ENCODE measurements around the gene FKBP1B.
"Not testable (repeated sequence)": the region's sequence is repeated elsewhere in the genome, so short reads cannot be mapped to it uniquely, and the experiment has no call there.

FKBP1B gene

DNA sequence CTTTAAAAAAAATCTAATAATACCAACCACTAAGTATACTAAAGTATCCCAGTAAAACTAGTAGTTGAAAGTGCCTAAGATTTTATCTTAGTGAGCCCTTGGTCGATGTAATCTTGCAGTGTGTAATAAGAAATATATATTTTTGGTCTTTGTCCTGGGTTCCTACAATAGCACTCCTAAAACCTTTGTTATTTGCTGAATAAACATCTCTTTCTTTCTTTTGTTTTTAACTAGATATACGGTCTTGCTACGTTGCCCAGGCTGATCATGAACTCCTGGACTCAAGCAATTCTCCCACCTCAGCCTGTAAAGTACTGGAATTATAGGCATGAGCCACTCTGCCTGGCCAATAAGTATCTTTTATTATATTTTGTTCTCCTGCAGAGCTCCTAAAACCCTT, 37.5 kb downstream of the FKBP1B start:
- H3K4me3 ChIP-seq (ENCODE audit: low read length) = no peak overlapping the region
- no peak overlapping the region for H3K27ac ChIP-seq (ENCODE audit: low read length)
- peaks cover 8% of the 10 kb centered on the region for H3K36me3 ChIP-seq (ENCODE audit: control insufficient read depth, low read depth, low read length)
- H3K9me3 ChIP-seq (ENCODE audit: control insufficient read depth, low read depth, low read length) = no peaks in the 10 kb centered on the region
- no peaks in the 10 kb centered on the region for H3K27me3 ChIP-seq (ENCODE audit: control insufficient read depth, insufficient read depth, low read length)
- H3K4me1 ChIP-seq (ENCODE audit: control insufficient read depth, low read depth, low read length) = peaks cover 12% of the 10 kb centered on the region
- no peak overlapping the region for H3K9ac ChIP-seq (ENCODE audit: low read length)

DNA sequence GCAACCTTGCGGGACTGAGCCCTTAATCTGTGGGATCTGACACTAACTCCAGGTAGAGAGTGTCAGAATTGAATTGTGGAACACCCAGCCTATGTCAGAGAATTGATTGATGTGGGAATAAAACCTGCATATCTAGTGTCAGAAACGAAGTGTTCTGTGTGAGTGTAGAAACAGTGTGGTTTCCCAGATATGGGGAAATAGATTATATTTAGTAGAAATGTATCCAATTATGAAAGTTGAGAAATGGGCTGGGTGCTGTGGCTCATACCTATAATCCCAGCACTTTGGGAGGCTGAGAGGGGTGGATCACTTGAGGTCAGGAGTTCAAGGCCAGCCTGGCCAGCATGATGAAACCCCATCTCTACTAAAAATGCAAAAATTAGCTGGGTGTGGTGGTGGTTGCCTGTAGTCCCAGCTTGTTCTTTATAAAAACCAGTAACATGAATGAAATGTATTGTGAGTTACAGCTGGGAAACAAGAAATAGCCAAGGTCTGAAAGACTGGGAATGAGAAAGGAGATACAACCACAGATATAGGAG, 39.3 kb downstream of the FKBP1B start:
- Histone ChIP-seq H3K9me3 (ENCODE audit: control insufficient read depth, low read depth, low read length) (no peaks in the 10 kb centered on the region), H3K27me3 (ENCODE audit: control insufficient read depth, insufficient read depth, low read length) (no peaks in the 10 kb centered on the region), H3K36me3 (ENCODE audit: control insufficient read depth, low read depth, low read length) (no peaks in the 10 kb centered on the region), H3K9ac (ENCODE audit: low read length) (no peak overlapping the region), H3K27ac (ENCODE audit: low read length) (no peak overlapping the region), H3K4me3 (ENCODE audit: low read length) (no peak overlapping the region), H3K4me1 (ENCODE audit: control insufficient read depth, low read depth, low read length) (peaks cover 7% of the 10 kb centered on the region)

DNA sequence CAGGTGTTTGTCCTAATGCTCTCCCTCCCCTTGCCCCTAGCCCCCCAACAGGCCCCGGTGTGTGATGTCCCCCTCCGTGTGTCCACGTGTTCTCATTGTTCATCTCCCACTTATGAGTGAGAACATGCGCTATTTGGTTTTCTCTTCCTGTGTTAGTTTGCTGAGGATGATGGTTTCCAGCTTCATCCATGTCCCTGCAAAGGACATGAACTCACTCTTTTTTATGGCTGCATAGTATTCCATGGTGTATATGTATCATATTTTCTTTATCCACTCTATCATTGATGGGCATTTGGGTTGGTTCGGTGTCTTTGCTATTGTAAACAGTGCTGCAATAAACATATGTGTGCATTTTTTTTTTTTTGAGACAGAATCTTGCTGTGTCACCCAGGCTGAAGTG, 43.7 kb downstream of the FKBP1B start:
- H3K27ac ChIP-seq (ENCODE audit: low read length); H3K36me3 ChIP-seq (ENCODE audit: control insufficient read depth, low read depth, low read length); H3K27me3 ChIP-seq (ENCODE audit: control insufficient read depth, insufficient read depth, low read length); H3K9me3 ChIP-seq (ENCODE audit: control insufficient read depth, low read depth, low read length); H3K4me1 ChIP-seq (ENCODE audit: control insufficient read depth, low read depth, low read length); H3K4me3 ChIP-seq (ENCODE audit: low read length); H3K9ac ChIP-seq (ENCODE audit: low read length): not testable (repeated sequence)

DNA sequence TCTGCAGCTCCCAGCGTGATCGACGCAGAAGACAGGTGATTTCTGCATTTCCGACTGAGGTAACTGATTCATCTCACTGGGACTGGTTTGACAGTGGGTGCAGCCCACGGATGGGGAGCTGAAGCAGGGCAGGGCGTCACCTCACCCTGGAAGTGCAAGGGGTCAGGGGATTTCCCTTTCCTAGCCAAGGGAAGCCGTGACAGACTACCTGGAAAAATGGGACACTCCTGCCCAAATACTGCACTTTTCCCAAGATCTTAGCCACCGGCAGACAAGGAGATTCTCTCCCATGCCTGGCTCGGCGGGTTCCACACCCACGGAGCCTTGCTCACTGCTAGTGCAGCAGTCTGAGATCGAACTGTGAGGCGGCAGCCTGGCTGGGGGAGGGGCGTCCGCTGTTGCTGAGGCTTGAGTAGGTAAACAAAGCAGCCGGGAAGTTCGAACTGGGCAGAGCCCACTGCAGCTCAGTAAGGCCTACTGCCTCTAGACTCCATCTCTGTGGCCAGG, 45.7 kb downstream of the FKBP1B start:
- not testable (repeated sequence) for H3K27me3 ChIP-seq (ENCODE audit: control insufficient read depth, insufficient read depth, low read length); H3K9me3 ChIP-seq (ENCODE audit: control insufficient read depth, low read depth, low read length); H3K36me3 ChIP-seq (ENCODE audit: control insufficient read depth, low read depth, low read length); H3K4me1 ChIP-seq (ENCODE audit: control insufficient read depth, low read depth, low read length); H3K9ac ChIP-seq (ENCODE audit: low read length); H3K27ac ChIP-seq (ENCODE audit: low read length)
- H3K4me3 ChIP-seq (ENCODE audit: low read length) = peak overlapping the region; percentile 22

DNA sequence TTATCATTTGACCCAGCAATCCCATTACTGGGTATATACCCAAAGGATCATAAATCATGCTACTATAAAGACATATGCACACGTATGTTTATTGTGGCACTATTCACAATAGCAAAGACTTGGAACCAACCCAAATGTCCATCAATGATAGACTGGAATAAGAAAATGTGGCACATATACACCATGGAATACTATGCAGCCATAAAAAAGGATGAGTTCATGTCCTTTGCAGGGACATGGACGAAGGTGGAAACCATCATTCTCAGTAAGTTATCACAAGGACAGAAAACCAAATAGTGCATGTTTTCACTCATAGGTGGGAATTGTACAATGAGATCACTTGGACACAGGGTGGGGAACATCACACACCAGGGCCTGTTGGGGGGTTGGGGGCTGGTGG, 51.2 kb downstream of the FKBP1B start:
- not testable (repeated sequence) for H3K4me1 ChIP-seq (ENCODE audit: control insufficient read depth, low read depth, low read length); H3K4me3 ChIP-seq (ENCODE audit: low read length); H3K27ac ChIP-seq (ENCODE audit: low read length); H3K9me3 ChIP-seq (ENCODE audit: control insufficient read depth, low read depth, low read length); H3K9ac ChIP-seq (ENCODE audit: low read length); H3K27me3 ChIP-seq (ENCODE audit: control insufficient read depth, insufficient read depth, low read length); H3K36me3 ChIP-seq (ENCODE audit: control insufficient read depth, low read depth, low read length)

DNA sequence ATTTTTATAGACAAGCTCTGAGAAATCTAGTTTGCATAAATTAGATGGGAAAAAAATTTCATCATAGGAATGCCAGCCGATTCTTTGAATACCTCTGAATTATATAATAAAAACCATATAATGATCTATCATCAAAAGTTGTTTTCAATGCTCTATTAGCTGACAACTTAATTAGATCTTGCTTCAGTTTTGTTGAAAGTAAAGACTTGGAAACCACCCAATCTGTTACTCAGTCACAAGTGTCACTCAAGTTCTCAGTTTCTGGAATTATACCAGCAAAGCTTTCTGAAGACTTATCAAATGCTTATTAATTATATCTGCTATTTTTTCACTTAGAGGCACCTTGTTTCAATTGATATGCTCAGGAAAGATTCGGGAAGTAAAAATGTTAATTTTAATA, 52.5 kb downstream of the FKBP1B start:
- Histone ChIP-seq H3K27me3 (ENCODE audit: control insufficient read depth, insufficient read depth, low read length) (no peaks in the 10 kb centered on the region), H3K27ac (ENCODE audit: low read length) (no peak overlapping the region), H3K36me3 (ENCODE audit: control insufficient read depth, low read depth, low read length) (no peaks in the 10 kb centered on the region), H3K9me3 (ENCODE audit: control insufficient read depth, low read depth, low read length) (no peaks in the 10 kb centered on the region), H3K4me1 (ENCODE audit: control insufficient read depth, low read depth, low read length) (no peaks in the 10 kb centered on the region), H3K4me3 (ENCODE audit: low read length) (no peak overlapping the region), H3K9ac (ENCODE audit: low read length) (no peak overlapping the region)

DNA sequence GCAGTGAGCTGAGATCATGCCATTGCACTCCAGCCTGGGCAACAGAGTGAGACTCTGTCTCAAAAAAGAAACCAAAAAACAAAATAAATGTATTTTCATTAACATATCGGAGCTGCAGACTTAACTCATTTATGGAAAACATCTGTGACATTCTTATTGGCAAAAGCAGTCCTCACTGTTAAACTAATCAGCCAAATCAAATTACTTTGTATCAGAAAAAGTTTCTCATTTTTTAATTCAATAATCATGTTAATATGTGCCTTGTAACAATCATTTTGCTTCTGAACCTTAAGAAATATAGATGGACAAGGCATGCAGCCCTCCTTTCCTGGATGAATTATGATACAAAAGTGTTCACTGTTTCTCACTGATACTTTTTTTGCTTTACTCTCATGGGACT, 53.1 kb downstream of the FKBP1B start:
- Histone ChIP-seq H3K36me3 (ENCODE audit: control insufficient read depth, low read depth, low read length) (no peaks in the 10 kb centered on the region), H3K4me3 (ENCODE audit: low read length) (no peak overlapping the region), H3K4me1 (ENCODE audit: control insufficient read depth, low read depth, low read length) (no peaks in the 10 kb centered on the region), H3K9me3 (ENCODE audit: control insufficient read depth, low read depth, low read length) (no peaks in the 10 kb centered on the region), H3K27me3 (ENCODE audit: control insufficient read depth, insufficient read depth, low read length) (no peaks in the 10 kb centered on the region), H3K27ac (ENCODE audit: low read length) (no peak overlapping the region), H3K9ac (ENCODE audit: low read length) (no peak overlapping the region)

DNA sequence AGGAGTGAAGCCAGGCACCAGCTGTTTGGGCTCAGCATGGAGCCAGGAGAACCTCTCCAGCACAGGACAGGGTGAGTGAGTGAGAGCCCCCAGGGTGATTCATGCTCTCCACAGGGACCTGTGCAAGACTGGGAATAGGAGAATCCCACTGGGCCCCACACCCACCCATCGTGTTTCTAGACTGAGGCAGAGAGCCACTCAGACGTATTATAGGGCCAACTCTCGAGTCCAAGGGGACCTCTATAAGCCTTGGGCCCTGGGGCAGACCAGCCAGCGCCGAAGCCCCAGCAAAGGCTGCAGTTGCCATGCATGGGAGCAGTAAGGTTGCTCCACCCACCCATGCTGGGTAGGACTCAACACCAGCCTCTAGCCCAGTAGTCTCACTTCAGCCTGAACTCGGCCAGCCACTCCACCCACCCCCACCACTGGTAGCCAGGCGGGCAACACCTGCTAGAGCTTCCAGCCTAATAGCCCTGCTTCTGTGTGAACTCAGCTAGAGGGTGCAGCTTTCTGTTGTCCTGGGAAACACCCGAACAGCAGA, 54.6 kb downstream of the FKBP1B start:
- Histone ChIP-seq H3K27me3 (ENCODE audit: control insufficient read depth, insufficient read depth, low read length) (no peaks in the 10 kb centered on the region), H3K4me1 (ENCODE audit: control insufficient read depth, low read depth, low read length) (no peaks in the 10 kb centered on the region), H3K9ac (ENCODE audit: low read length) (no peak overlapping the region), H3K9me3 (ENCODE audit: control insufficient read depth, low read depth, low read length) (no peaks in the 10 kb centered on the region), H3K36me3 (ENCODE audit: control insufficient read depth, low read depth, low read length) (no peaks in the 10 kb centered on the region), H3K27ac (ENCODE audit: low read length) (no peak overlapping the region), H3K4me3 (ENCODE audit: low read length) (no peak overlapping the region)

DNA sequence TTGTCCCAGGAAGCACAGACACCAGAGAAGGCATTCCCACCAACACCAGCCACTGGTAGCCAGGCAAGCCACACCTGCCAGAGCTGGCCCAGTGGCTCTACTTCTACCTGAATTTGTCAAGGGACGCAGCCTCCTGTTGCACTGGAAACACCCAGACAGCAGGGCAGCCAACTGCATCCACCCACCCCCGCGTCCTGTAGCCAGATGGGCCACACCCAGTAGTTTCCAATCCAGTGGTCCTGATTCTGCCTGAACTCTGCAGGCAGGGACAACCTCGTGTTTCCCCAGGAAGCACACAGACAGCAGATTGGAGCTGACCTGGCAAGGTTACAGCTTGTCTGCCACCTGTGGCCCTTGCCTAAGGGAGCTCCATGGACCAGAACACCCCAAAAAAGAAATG, 55.4 kb downstream of the FKBP1B start:
- Histone ChIP-seq H3K27me3 (ENCODE audit: control insufficient read depth, insufficient read depth, low read length) (no peaks in the 10 kb centered on the region), H3K27ac (ENCODE audit: low read length) (no peak overlapping the region), H3K9me3 (ENCODE audit: control insufficient read depth, low read depth, low read length) (no peaks in the 10 kb centered on the region), H3K4me3 (ENCODE audit: low read length) (no peak overlapping the region), H3K36me3 (ENCODE audit: control insufficient read depth, low read depth, low read length) (no peaks in the 10 kb centered on the region), H3K9ac (ENCODE audit: low read length) (no peak overlapping the region), H3K4me1 (ENCODE audit: control insufficient read depth, low read depth, low read length) (no peaks in the 10 kb centered on the region)

DNA sequence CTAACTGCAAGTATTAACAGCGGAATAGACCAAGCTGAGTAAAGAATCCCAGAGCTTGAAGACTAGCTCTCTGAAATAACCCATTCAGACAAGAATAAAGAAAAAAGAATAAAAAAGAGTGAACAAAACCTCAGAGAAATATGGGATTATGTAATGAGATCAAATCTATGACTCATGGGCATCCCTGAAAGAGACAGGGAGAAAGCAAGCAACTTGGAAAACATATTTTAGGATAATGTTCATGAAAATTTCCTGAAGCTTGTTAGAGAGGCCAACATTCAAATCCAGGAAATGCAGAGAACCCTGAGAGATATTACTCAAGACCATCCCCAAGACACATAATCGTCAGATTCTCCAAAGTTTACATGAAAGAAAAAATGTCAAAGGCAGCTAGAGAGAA, 56.3 kb downstream of the FKBP1B start:
- no peak overlapping the region for H3K4me3 ChIP-seq (ENCODE audit: low read length)
- H3K9me3 ChIP-seq (ENCODE audit: control insufficient read depth, low read depth, low read length) = no peaks in the 10 kb centered on the region
- H3K4me1 ChIP-seq (ENCODE audit: control insufficient read depth, low read depth, low read length) = no peaks in the 10 kb centered on the region
- no peaks in the 10 kb centered on the region for H3K36me3 ChIP-seq (ENCODE audit: control insufficient read depth, low read depth, low read length)
- no peak overlapping the region for H3K27ac ChIP-seq (ENCODE audit: low read length)
- H3K9ac ChIP-seq (ENCODE audit: low read length) = no peak overlapping the region
- H3K27me3 ChIP-seq (ENCODE audit: control insufficient read depth, insufficient read depth, low read length) = no peaks in the 10 kb centered on the region

DNA sequence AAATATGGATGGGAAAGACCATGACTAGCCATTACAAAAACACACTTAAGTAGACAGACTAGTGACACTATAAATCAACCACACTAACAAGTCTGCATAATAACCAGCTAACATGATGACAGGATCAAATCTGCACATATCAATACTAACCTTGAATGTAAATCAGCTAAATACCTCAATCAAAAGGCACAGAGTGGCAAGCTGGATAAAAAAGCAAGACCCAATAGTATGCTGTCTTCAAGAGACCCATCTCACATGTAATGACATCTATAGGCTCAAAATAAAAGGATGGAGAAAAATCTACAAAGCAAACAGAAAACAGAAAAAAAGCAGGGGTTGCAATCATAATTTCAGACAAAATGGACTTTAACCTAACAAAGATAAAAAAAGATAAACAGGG, 57.2 kb downstream of the FKBP1B start:
- Histone ChIP-seq H3K4me3 (ENCODE audit: low read length) (no peak overlapping the region), H3K9me3 (ENCODE audit: control insufficient read depth, low read depth, low read length) (no peaks in the 10 kb centered on the region), H3K9ac (ENCODE audit: low read length) (no peak overlapping the region), H3K27me3 (ENCODE audit: control insufficient read depth, insufficient read depth, low read length) (no peaks in the 10 kb centered on the region), H3K36me3 (ENCODE audit: control insufficient read depth, low read depth, low read length) (no peaks in the 10 kb centered on the region), H3K4me1 (ENCODE audit: control insufficient read depth, low read depth, low read length) (no peaks in the 10 kb centered on the region), H3K27ac (ENCODE audit: low read length) (no peak overlapping the region)

DNA sequence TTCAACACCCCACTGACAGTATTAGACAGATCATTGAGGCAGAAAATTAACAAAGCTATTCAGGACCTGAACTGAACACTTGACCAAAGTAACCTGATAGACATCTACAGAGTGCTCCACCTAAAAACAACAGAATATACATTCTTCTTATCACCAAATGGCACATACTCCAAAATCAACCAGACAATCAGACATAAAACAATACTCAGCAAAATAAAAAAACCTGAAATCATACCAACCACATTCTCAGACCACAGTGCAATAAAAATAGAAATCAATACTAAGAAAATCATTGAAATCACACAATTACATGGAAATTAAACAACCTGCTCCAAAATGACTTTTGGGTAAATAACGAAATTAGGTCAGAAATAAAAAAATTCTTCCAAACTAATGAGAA, 57.8 kb downstream of the FKBP1B start:
- Histone ChIP-seq H3K36me3 (ENCODE audit: control insufficient read depth, low read depth, low read length) (no peaks in the 10 kb centered on the region), H3K9me3 (ENCODE audit: control insufficient read depth, low read depth, low read length) (no peaks in the 10 kb centered on the region)

More for the DNA sequence above, 57.8 kb downstream of the FKBP1B start:
- H3K9ac ChIP-seq (ENCODE audit: low read length) = no peak overlapping the region
- no peak overlapping the region for H3K27ac ChIP-seq (ENCODE audit: low read length)
- no peak overlapping the region for H3K4me3 ChIP-seq (ENCODE audit: low read length)
- H3K27me3 ChIP-seq (ENCODE audit: control insufficient read depth, insufficient read depth, low read length) = no peaks in the 10 kb centered on the region
- no peaks in the 10 kb centered on the region for H3K4me1 ChIP-seq (ENCODE audit: control insufficient read depth, low read depth, low read length)

Data from iPS-18a (cell line).